Activated CD8-positive, alpha-beta memory T cell treated with anti-CD3 and anti-CD28 coated beads for 1 hour (primary cell): Measurements from ENCODE around the gene TRANK1.
A peak's percentile ranks its signal among the peaks of the same experiment; 100 is the strongest.
"Not testable (repeated sequence)": the region's sequence is repeated elsewhere in the genome, so short reads cannot be mapped to it uniquely, and the experiment has no call there.

ENCODE experiments used
- DNase-seq, 2 donors: peaks; one replicate each; pipeline ENCODE4 v3.0.0-alpha.2; 2020; ENCODE audit warnings: low read depth in 1 of 2; ENCODE audit errors: extremely low read depth in 1 of 2

The TRANK1 gene

GRCh38 chr3:36894914-36895313 lies 49.9 kb downstream of the TRANK1 start:
- DNase-seq: no peak

GRCh38 chr3:36893826-36894225 lies 51.0 kb downstream of the TRANK1 start:
- no peak for DNase-seq

- DNase-seq: no peak
These were observed 51.7 kb downstream of the TRANK1 start for GRCh38 chr3:36893137-36893557.

GRCh38 chr3:36892457-36893136 lies 52.3 kb downstream of the TRANK1 start:
- DNase-seq: no peak

GRCh38 chr3:36891701-36892160 lies 53.1 kb downstream of the TRANK1 start:
- DNase-seq: no peak

GRCh38 chr3:36891097-36891496 lies 53.8 kb downstream of the TRANK1 start:
- not testable (repeated sequence) for DNase-seq

GRCh38 chr3:36890261-36890660 lies 54.6 kb downstream of the TRANK1 start:
- no peak for DNase-seq

- no peak for DNase-seq
These were observed 63.1 kb downstream of the TRANK1 start for GRCh38 chr3:36881735-36882134.

- DNase-seq: not testable (repeated sequence)
These were observed 65.0 kb downstream of the TRANK1 start for GRCh38 chr3:36879842-36880241.

- no peak for DNase-seq
These were observed 66.7 kb downstream of the TRANK1 start for GRCh38 chr3:36877930-36878685.

GRCh38 chr3:36876181-36876936 lies 68.5 kb downstream of the TRANK1 start:
- DNase-seq: no peak

- no peak for DNase-seq
These were observed 69.5 kb downstream of the TRANK1 start for GRCh38 chr3:36875397-36875796.

GRCh38 chr3:36874424-36874823 lies 70.4 kb downstream of the TRANK1 start:
- DNase-seq: no peak

GRCh38 chr3:36871379-36872126 lies 73.3 kb downstream of the TRANK1 start:
- no peak for DNase-seq

- peak; percentile 9 to 15 for DNase-seq
These were observed 76.0 kb downstream of the TRANK1 start for GRCh38 chr3:36868614-36869436.

GRCh38 chr3:36867810-36868209 lies 77.0 kb downstream of the TRANK1 start:
- no peak for DNase-seq

GRCh38 chr3:36866368-36866767 lies 78.5 kb downstream of the TRANK1 start:
- no peak for DNase-seq

- DNase-seq: no peak
These were observed 80.4 kb downstream of the TRANK1 start for GRCh38 chr3:36864180-36865053.
